ENCODE results near the gene NFX1.

The NFX1 gene

GRCh38 chr9:33267151-33267767 is 23.1 kb upstream of the NFX1 start:
- no peak for DNase-seq (ENCODE audit: low read depth)

GRCh38 chr9:33270146-33270545 is 20.2 kb upstream of the NFX1 start:
- DNase-seq (ENCODE audit: low read depth), result no peak

- no peak for DNase-seq (ENCODE audit: low read depth)
Measured at GRCh38 chr9:33272061-33272460, 18.3 kb upstream of the NFX1 start.

GRCh38 chr9:33273266-33273971 is 16.9 kb upstream of the NFX1 start:
- DNase-seq (ENCODE audit: low read depth), result no peak

- DNase-seq (ENCODE audit: low read depth), result no peak
Measured at GRCh38 chr9:33273972-33274328, 16.4 kb upstream of the NFX1 start.

- no peak for DNase-seq (ENCODE audit: low read depth)
Measured at GRCh38 chr9:33277484-33277883, 12.8 kb upstream of the NFX1 start.

GRCh38 chr9:33285502-33285901 is 4.8 kb upstream of the NFX1 start:
- no peak for DNase-seq (ENCODE audit: low read depth)

GRCh38 chr9:33287087-33287490 is 3.2 kb upstream of the NFX1 start:
- DNase-seq (ENCODE audit: low read depth), result no peak

GRCh38 chr9:33288235-33288634 is 2.1 kb upstream of the NFX1 start:
- no peak for DNase-seq (ENCODE audit: low read depth)

GRCh38 chr9:33288828-33289483 is 1.4 kb upstream of the NFX1 start:
- no peak for DNase-seq (ENCODE audit: low read depth)

GRCh38 chr9:33289496-33289895 is 820 bp upstream of the NFX1 start:
- no peak for DNase-seq (ENCODE audit: low read depth)

GRCh38 chr9:33289936-33290246 is 425 bp upstream of the NFX1 start:
- DNase-seq (ENCODE audit: low read depth), result no peak

- no peak for DNase-seq (ENCODE audit: low read depth)
Measured at GRCh38 chr9:33291031-33291397, 698 bp downstream of the NFX1 start.

- no peak for DNase-seq (ENCODE audit: low read depth)
Measured at GRCh38 chr9:33291901-33292300, 1.6 kb downstream of the NFX1 start.

- no peak for DNase-seq (ENCODE audit: low read depth)
Measured at GRCh38 chr9:33293782-33294181, 3.5 kb downstream of the NFX1 start.

GRCh38 chr9:33294670-33295432 is 4.5 kb downstream of the NFX1 start:
- no peak for DNase-seq (ENCODE audit: low read depth)

- no peak for DNase-seq (ENCODE audit: low read depth)
Measured at GRCh38 chr9:33295571-33295970, 5.3 kb downstream of the NFX1 start.

- no peak for DNase-seq (ENCODE audit: low read depth)
Measured at GRCh38 chr9:33297432-33297831, 7.1 kb downstream of the NFX1 start.

- no peak for DNase-seq (ENCODE audit: low read depth)
Measured at GRCh38 chr9:33300546-33300945, 10.2 kb downstream of the NFX1 start.

- DNase-seq (ENCODE audit: low read depth), result no peak
Measured at GRCh38 chr9:33304362-33304761, 14.0 kb downstream of the NFX1 start.

- no peak for DNase-seq (ENCODE audit: low read depth)
Measured at GRCh38 chr9:33306037-33306436, 15.7 kb downstream of the NFX1 start.

GRCh38 chr9:33307067-33307466 is 16.8 kb downstream of the NFX1 start:
- DNase-seq (ENCODE audit: low read depth), result no peak

- no peak for DNase-seq (ENCODE audit: low read depth)
Measured at GRCh38 chr9:33309903-33310302, 19.6 kb downstream of the NFX1 start.

Measured in stimulated activated CD8-positive, alpha-beta memory T cell treated with anti-CD3 and anti-CD28 coated beads, Interleukin-15, amount 100 ng/mL, for 24 hours (primary cell).